Measurements from ENCODE around the gene FBXL17. TPM values are rescaled to one million over a fixed set of nuclear protein-coding genes. Genes with fewer than 3 reads are reported as not detected.
"Not testable (repeated sequence)": the region's sequence is repeated elsewhere in the genome, so short reads cannot be mapped to it uniquely, and the experiment has no call there.

The FBXL17 gene
- total RNA-seq, 2 donors from 2014 or later = 24.8 to 58.2 TPM

- no peak for TF ChIP-seq CTCF (IDR thresholded peaks at IDR 0.05)
- H3K27ac ChIP-seq = no peak overlapping the region
- DNase-seq (ENCODE audit: low spot score) (no peak), ATAC-seq (ENCODE audit: insufficient number of reproducible peaks, low FRiP score, low read depth) (no peak)
- no peak overlapping the region for H3K4me3 ChIP-seq
- no peaks in the 10 kb centered on the region for H3K4me1 ChIP-seq (ENCODE audit: control insufficient read depth in 1 of 2, low read depth in 2 of 2)
- H3K27me3 ChIP-seq (replicated peaks; ENCODE audit: insufficient read depth) = no peaks in the 10 kb centered on the region
- no peaks in the 10 kb centered on the region for H3K36me3 ChIP-seq
- no peaks in the 10 kb centered on the region for H3K9me3 ChIP-seq
These were observed 36.3 kb upstream of the FBXL17 start for GRCh38 chr5:108418197-108418596.

GRCh38 chr5:108417166-108417670 is 35.3 kb upstream of the FBXL17 start:
- Histone ChIP-seq H3K36me3 (no peaks in the 10 kb centered on the region), H3K4me1 (ENCODE audit: control insufficient read depth in 1 of 2, low read depth in 2 of 2) (no peaks in the 10 kb centered on the region), H3K27me3 (replicated peaks; ENCODE audit: insufficient read depth) (no peaks in the 10 kb centered on the region), H3K27ac (no peak overlapping the region), H3K4me3 (no peak overlapping the region), H3K9me3 (no peaks in the 10 kb centered on the region)
- DNase-seq (ENCODE audit: low spot score) = no peak
- TF ChIP-seq CTCF (IDR thresholded peaks at IDR 0.05) = no peak
- ATAC-seq (ENCODE audit: insufficient number of reproducible peaks, low FRiP score, low read depth) = no peak

GRCh38 chr5:108415726-108416125 is 33.8 kb upstream of the FBXL17 start:
- ATAC-seq (ENCODE audit: insufficient number of reproducible peaks, low FRiP score, low read depth) (no peak), DNase-seq (ENCODE audit: low spot score) (no peak)
- Histone ChIP-seq H3K4me1 (ENCODE audit: control insufficient read depth in 1 of 2, low read depth in 2 of 2) (no peaks in the 10 kb centered on the region), H3K27ac (no peak overlapping the region), H3K36me3 (no peaks in the 10 kb centered on the region), H3K4me3 (no peak overlapping the region), H3K27me3 (replicated peaks; ENCODE audit: insufficient read depth) (no peaks in the 10 kb centered on the region), H3K9me3 (no peaks in the 10 kb centered on the region)
- no peak for TF ChIP-seq CTCF (IDR thresholded peaks at IDR 0.05)

- H3K4me3 ChIP-seq = no peak overlapping the region
- H3K27me3 ChIP-seq (replicated peaks; ENCODE audit: insufficient read depth) = no peaks in the 10 kb centered on the region
- no peak overlapping the region for H3K27ac ChIP-seq
- no peak for TF ChIP-seq CTCF (IDR thresholded peaks at IDR 0.05)
- DNase-seq (ENCODE audit: low spot score) (no peak), ATAC-seq (ENCODE audit: insufficient number of reproducible peaks, low FRiP score, low read depth) (no peak)
- H3K36me3 ChIP-seq = no peaks in the 10 kb centered on the region
- H3K9me3 ChIP-seq = no peaks in the 10 kb centered on the region
- H3K4me1 ChIP-seq (ENCODE audit: control insufficient read depth in 1 of 2, low read depth in 2 of 2) = no peaks in the 10 kb centered on the region
These were observed 27.9 kb upstream of the FBXL17 start for GRCh38 chr5:108409786-108410185.

- not testable (repeated sequence) for ATAC-seq (ENCODE audit: insufficient number of reproducible peaks, low FRiP score, low read depth); H3K27me3 ChIP-seq (replicated peaks; ENCODE audit: insufficient read depth); H3K4me3 ChIP-seq; H3K36me3 ChIP-seq; H3K9me3 ChIP-seq; H3K27ac ChIP-seq; DNase-seq (ENCODE audit: low spot score); H3K4me1 ChIP-seq (ENCODE audit: control insufficient read depth in 1 of 2, low read depth in 2 of 2)
These were observed 23.3 kb upstream of the FBXL17 start for GRCh38 chr5:108405201-108405600.

- DNase-seq (ENCODE audit: low spot score) (no peak), ATAC-seq (ENCODE audit: insufficient number of reproducible peaks, low FRiP score, low read depth) (no peak)
- no peak for TF ChIP-seq CTCF (IDR thresholded peaks at IDR 0.05)
These were observed 17.1 kb upstream of the FBXL17 start for GRCh38 chr5:108398964-108399363.

GRCh38 chr5:108396837-108397236 is 14.9 kb upstream of the FBXL17 start:
- H3K4me3 ChIP-seq; DNase-seq (ENCODE audit: low spot score); H3K27ac ChIP-seq: not testable (repeated sequence)

More at GRCh38 chr5:108398964-108399363, 17.1 kb upstream of the FBXL17 start:
- no peak overlapping the region for H3K27ac ChIP-seq
- H3K4me3 ChIP-seq = no peak overlapping the region
- H3K9me3 ChIP-seq = no peaks in the 10 kb centered on the region
- no peaks in the 10 kb centered on the region for H3K4me1 ChIP-seq (ENCODE audit: control insufficient read depth in 1 of 2, low read depth in 2 of 2)
- H3K27me3 ChIP-seq (replicated peaks; ENCODE audit: insufficient read depth) = no peaks in the 10 kb centered on the region
- H3K36me3 ChIP-seq = no peaks in the 10 kb centered on the region

More at GRCh38 chr5:108396837-108397236, 14.9 kb upstream of the FBXL17 start:
- not testable (repeated sequence) for H3K9me3 ChIP-seq; H3K36me3 ChIP-seq; H3K27me3 ChIP-seq (replicated peaks; ENCODE audit: insufficient read depth); ATAC-seq (ENCODE audit: insufficient number of reproducible peaks, low FRiP score, low read depth); H3K4me1 ChIP-seq (ENCODE audit: control insufficient read depth in 1 of 2, low read depth in 2 of 2)
